Ovary (tissue), 3 donors: ENCODE data around the gene IKZF3.
"Not testable (repeated sequence)": the region's sequence is repeated elsewhere in the genome, so short reads cannot be mapped to it uniquely, and the experiment has no call there.

Experiments used
- CTCF ChIP-seq, 3 donors: fragments of 450-650 bp in 2 of 3; fragments of 200-600 bp in 1 of 3; IDR thresholded peaks; one replicate each; pipeline versions ENCODE4 v1.5.1 to v1.8.0; 2016 to 2022; ENCODE audit warnings: antibody characterized with exemption in 3 of 3, mild to moderate bottlenecking in 1 of 3
- EP300 ChIP-seq: sonication (generic); formaldehyde crosslinking; IDR thresholded peaks from one replicate; pipeline ENCODE4 v1.6.1; 2017; ENCODE audit warnings: antibody characterized with exemption
- POLR2A ChIP-seq: fragments of 450-650 bp; IDR thresholded peaks from one replicate; pipeline ENCODE4 v1.6.1; 2017; ENCODE audit warnings: antibody characterized with exemption, mild to moderate bottlenecking, moderate library complexity
- donor health status: DM: no; HTN: no; CAD: no.

DNA sequence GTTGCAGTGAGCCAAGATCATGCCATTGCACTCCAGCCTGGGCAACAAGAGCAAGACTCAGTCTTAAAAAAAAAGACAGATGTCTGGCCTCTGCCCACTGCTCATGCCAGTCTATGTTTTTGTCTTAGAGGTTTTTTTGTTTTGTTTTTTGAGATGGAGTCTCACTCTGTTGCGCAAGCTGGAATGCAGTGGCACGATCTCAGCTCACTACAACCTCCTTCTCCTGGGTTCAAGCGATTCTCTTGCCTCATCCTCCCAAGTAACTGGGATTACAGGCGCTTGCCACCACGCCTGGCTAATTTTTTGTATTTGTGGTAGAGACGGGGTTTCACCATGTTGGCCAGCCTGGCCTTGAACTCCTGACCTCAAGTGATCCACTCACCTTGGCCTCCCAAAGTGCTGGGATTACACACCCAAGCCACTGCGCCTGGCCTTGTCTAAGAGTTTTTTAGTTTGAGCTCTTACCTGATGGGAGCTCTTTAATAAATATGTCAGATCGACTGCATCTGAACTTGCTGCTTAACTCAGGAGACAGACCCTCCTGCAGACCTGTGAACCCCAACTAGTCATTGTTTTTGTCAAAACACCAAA, 115.6 kb downstream of the IKZF3 start:
- TF ChIP-seq EP300; CTCF (IDR thresholded peaks at IDR 0.05); POLR2A: not testable (repeated sequence)
